ENCODE measurements around the gene SH3RF1. TPM values are rescaled to one million over a fixed set of nuclear protein-coding genes. Genes with fewer than 3 reads are reported as not detected.

SH3RF1 gene
- total and polyA plus RNA-seq, 4 donors, result 1.8 to 7.9 (median 3.5) TPM

GRCh38 chr4:169243825-169244609, 26.7 kb downstream of the SH3RF1 start:
- H3K27me3 ChIP-seq (ENCODE audit: control insufficient read depth in 4 of 4, insufficient read depth in 4 of 4, low read length in 3 of 4), result no peaks in the 10 kb centered on the region
- TF ChIP-seq YY1 (IDR thresholded peaks at IDR 0.05) (peak; percentile 40), RXRA (IDR thresholded peaks at IDR 0.05) (peak in 1 of 2 donors; percentile 26), HNF4A (conservative IDR thresholded peaks at IDR 0.05) (peak; percentile 15 to 38), JUND (IDR thresholded peaks at IDR 0.05) (peak in 1 of 2 donors; percentile 15), FOXA1 (IDR thresholded peaks at IDR 0.05) (peak; percentile 92), TAF1 (conservative IDR thresholded peaks at IDR 0.05) (no peak), FOXA2 (IDR thresholded peaks at IDR 0.05) (peak; percentile 95)
- TF ChIP-seq, protein P1, sequence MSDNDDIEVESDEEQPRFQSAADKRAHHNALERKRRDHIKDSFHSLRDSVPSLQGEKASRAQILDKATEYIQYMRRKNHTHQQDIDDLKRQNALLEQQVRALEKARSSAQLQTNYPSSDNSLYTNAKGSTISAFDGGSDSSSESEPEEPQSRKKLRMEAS (IDR thresholded peaks at IDR 0.05), result no peak
- H3K9ac ChIP-seq (ENCODE audit: low read depth in 1 of 2, low read length in 2 of 2), result peak overlapping the region in 1 of 2 donors; percentile 45
- no peaks in the 10 kb centered on the region for H3K9me3 ChIP-seq (ENCODE audit: control insufficient read depth in 4 of 4, low read length in 3 of 4)
- no peaks in the 10 kb centered on the region for H3K36me3 ChIP-seq (ENCODE audit: control insufficient read depth in 4 of 4, insufficient read depth in 3 of 4, low read depth in 1 of 4, low read length in 3 of 4)
- no peak overlapping the region for H3K4me3 ChIP-seq (ENCODE audit: low read depth in 1 of 3, low read length in 3 of 3)
- H3K27ac ChIP-seq (ENCODE audit: low read depth in 1 of 2, low read length in 2 of 2), result peak overlapping the region; percentile 46 to 53
- no peak for DNase-seq (ENCODE audit: low spot score)
- 31% methylated on average over 2 of the region's 2 CpGs for WGBS
- peaks cover 5 to 34% (median 23%) of the 10 kb centered on the region in 4 donors for H3K4me1 ChIP-seq (ENCODE audit: control insufficient read depth in 4 of 4, insufficient read depth in 4 of 4, low read length in 3 of 4)

DNA sequence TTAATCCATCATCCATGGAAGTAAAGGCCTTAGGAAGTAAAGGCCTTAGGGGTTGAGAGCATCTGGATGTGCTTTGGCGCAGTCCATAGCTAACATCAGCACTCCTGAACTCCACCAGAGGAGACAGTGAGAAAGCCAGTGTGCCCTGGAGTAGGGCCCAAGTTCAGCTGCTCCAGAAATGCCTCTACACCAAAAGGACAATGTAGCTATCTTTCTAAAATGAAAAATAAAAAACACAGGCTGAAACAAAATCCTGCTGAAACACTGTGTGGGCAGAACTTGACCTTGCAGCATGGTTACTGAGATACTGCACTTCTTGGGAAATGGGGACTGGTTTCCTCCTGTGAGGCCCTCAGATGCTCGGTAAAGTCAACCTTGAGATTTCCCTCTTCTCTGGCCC, 29.3 kb downstream of the SH3RF1 start:
- peaks cover 7 to 44% (median 24%) of the 10 kb centered on the region in 4 donors for H3K4me1 ChIP-seq (ENCODE audit: control insufficient read depth in 4 of 4, insufficient read depth in 4 of 4, low read length in 3 of 4)
- no peak for DNase-seq (ENCODE audit: low spot score)
- no peak overlapping the region for H3K27ac ChIP-seq (ENCODE audit: low read depth in 1 of 2, low read length in 2 of 2)
- H3K36me3 ChIP-seq (ENCODE audit: control insufficient read depth in 4 of 4, insufficient read depth in 3 of 4, low read depth in 1 of 4, low read length in 3 of 4), result no peaks in the 10 kb centered on the region
- H3K9me3 ChIP-seq (ENCODE audit: control insufficient read depth in 4 of 4, low read length in 3 of 4), result no peaks in the 10 kb centered on the region
- no peak overlapping the region for H3K4me3 ChIP-seq (ENCODE audit: low read depth in 1 of 3, low read length in 3 of 3)
- H3K27me3 ChIP-seq (ENCODE audit: control insufficient read depth in 4 of 4, insufficient read depth in 4 of 4, low read length in 3 of 4), result no peaks in the 10 kb centered on the region
- TF ChIP-seq GABPA (IDR thresholded peaks at IDR 0.05 in 1 of 2, conservative IDR thresholded peaks at IDR 0.05 in 1 of 2), result no peak
- TF ChIP-seq HNF4G (IDR thresholded peaks at IDR 0.05), result no peak
- TF ChIP-seq SP1 (IDR thresholded peaks at IDR 0.05), result no peak
- no peak for TF ChIP-seq RXRA (IDR thresholded peaks at IDR 0.05)
- no peak for TF ChIP-seq RAD21 (IDR thresholded peaks at IDR 0.05)
- no peak for TF ChIP-seq REST (IDR thresholded peaks at IDR 0.05)
- TF ChIP-seq YY1 (IDR thresholded peaks at IDR 0.05), result no peak
- no peak for TF ChIP-seq ZBTB33 (IDR thresholded peaks at IDR 0.05)
- TF ChIP-seq TAF1 (conservative IDR thresholded peaks at IDR 0.05), result no peak
- TF ChIP-seq, protein P2, sequence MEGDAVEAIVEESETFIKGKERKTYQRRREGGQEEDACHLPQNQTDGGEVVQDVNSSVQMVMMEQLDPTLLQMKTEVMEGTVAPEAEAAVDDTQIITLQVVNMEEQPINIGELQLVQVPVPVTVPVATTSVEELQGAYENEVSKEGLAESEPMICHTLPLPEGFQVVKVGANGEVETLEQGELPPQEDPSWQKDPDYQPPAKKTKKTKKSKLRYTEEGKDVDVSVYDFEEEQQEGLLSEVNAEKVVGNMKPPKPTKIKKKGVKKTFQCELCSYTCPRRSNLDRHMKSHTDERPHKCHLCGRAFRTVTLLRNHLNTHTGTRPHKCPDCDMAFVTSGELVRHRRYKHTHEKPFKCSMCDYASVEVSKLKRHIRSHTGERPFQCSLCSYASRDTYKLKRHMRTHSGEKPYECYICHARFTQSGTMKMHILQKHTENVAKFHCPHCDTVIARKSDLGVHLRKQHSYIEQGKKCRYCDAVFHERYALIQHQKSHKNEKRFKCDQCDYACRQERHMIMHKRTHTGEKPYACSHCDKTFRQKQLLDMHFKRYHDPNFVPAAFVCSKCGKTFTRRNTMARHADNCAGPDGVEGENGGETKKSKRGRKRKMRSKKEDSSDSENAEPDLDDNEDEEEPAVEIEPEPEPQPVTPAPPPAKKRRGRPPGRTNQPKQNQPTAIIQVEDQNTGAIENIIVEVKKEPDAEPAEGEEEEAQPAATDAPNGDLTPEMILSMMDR (IDR thresholded peaks at IDR 0.05; ENCODE audit: low read depth, low read length, missing input control), result no peak
- TF ChIP-seq EGR1 (IDR thresholded peaks at IDR 0.05; ENCODE audit: low read depth in 2 of 2), result no peak
- no peak for TF ChIP-seq NR2F2 (IDR thresholded peaks at IDR 0.05)
- TF ChIP-seq JUND (IDR thresholded peaks at IDR 0.05), result no peak
- TF ChIP-seq FOXA2 (IDR thresholded peaks at IDR 0.05), result no peak
- TF ChIP-seq FOXA1 (IDR thresholded peaks at IDR 0.05), result no peak
- TF ChIP-seq HNF4A (conservative IDR thresholded peaks at IDR 0.05), result no peak
- TF ChIP-seq, protein P1 (IDR thresholded peaks at IDR 0.05), result no peak
- TF ChIP-seq ATF3 (IDR thresholded peaks at IDR 0.05), result no peak
- no peak overlapping the region for H3K9ac ChIP-seq (ENCODE audit: low read depth in 1 of 2, low read length in 2 of 2)
- 84% methylated on average over 2 of the region's 2 CpGs for WGBS

All from liver (tissue), 9 donors.